Measurements from ENCODE around the gene BEND5. TPM values are rescaled to one million over a fixed set of nuclear protein-coding genes. Genes with fewer than 3 reads are reported as not detected.

The BEND5 gene
- total and polyA plus RNA-seq, 2 of the 8 experiments (the other 6 are each of a cell fraction or from before 2014, with no cell fraction given), result 3.8 to 7.5 TPM

DNA sequence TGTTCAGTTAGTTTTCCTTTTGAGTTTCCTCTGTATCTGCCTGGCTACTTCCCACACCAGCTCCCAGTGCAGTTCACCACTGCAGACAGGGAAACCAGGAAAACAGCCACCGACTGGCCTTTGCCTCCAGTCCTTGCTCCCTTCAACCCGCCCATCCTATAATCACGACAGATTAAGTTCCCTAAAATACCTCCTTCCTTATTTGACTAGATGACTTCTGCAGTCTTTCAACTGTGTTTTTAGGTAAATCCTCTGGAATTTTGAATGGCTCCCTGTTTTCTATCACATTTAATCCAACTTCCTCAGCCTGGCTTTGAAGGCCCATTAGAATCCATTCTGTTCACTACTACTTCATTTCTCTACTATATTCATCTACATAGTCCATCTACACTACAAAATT is 37.6 kb downstream of the BEND5 start:
- H3K4ac ChIP-seq (replicated peaks; ENCODE audit: insufficient read length, low read depth, low read length), result no peak overlapping the region
- no peak for TF ChIP-seq CBX5 (IDR thresholded peaks at IDR 0.05; ENCODE audit: low read depth, low read length)
- no peak for TF ChIP-seq EP300 (IDR thresholded peaks at IDR 0.05; ENCODE audit: borderline replicate concordance in 1 of 2, low read depth in 2 of 2, low read length in 2 of 2)
- no peak for TF ChIP-seq BACH1 (IDR thresholded peaks at IDR 0.05; ENCODE audit: low read length)
- TF ChIP-seq GTF2F1 (IDR thresholded peaks at IDR 0.05; ENCODE audit: borderline replicate concordance, low read depth, low read length), result no peak
- TF ChIP-seq MAFK (IDR thresholded peaks at IDR 0.05; ENCODE audit: low read depth, low read length), result no peak
- TF ChIP-seq, protein P1, sequence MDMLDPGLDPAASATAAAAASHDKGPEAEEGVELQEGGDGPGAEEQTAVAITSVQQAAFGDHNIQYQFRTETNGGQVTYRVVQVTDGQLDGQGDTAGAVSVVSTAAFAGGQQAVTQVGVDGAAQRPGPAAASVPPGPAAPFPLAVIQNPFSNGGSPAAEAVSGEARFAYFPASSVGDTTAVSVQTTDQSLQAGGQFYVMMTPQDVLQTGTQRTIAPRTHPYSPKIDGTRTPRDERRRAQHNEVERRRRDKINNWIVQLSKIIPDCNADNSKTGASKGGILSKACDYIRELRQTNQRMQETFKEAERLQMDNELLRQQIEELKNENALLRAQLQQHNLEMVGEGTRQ (IDR thresholded peaks at IDR 0.05; ENCODE audit: low read length), result no peak
- no peak for TF ChIP-seq ASH2L (IDR thresholded peaks at IDR 0.05; ENCODE audit: low read length)
- TF ChIP-seq CREB1 (IDR thresholded peaks at IDR 0.05), result no peak
- TF ChIP-seq, protein P2, sequence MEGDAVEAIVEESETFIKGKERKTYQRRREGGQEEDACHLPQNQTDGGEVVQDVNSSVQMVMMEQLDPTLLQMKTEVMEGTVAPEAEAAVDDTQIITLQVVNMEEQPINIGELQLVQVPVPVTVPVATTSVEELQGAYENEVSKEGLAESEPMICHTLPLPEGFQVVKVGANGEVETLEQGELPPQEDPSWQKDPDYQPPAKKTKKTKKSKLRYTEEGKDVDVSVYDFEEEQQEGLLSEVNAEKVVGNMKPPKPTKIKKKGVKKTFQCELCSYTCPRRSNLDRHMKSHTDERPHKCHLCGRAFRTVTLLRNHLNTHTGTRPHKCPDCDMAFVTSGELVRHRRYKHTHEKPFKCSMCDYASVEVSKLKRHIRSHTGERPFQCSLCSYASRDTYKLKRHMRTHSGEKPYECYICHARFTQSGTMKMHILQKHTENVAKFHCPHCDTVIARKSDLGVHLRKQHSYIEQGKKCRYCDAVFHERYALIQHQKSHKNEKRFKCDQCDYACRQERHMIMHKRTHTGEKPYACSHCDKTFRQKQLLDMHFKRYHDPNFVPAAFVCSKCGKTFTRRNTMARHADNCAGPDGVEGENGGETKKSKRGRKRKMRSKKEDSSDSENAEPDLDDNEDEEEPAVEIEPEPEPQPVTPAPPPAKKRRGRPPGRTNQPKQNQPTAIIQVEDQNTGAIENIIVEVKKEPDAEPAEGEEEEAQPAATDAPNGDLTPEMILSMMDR (IDR thresholded peaks at IDR 0.05; ENCODE audit: control extremely low read depth in 1 of 3, insufficient read depth in 1 of 3, low read depth in 1 of 3, low read length in 3 of 3), result no peak
- no peak for TF ChIP-seq JUN (IDR thresholded peaks at IDR 0.05; ENCODE audit: low read depth, low read length)
- no peak for TF ChIP-seq SRF (IDR thresholded peaks at IDR 0.05; ENCODE audit: low read depth, low read length)

More for the DNA sequence above, 37.6 kb downstream of the BEND5 start:
- H3K4me2 ChIP-seq (ENCODE audit: insufficient read depth in 1 of 2, low read depth in 2 of 2, low read length in 2 of 2), result no peak overlapping the region
- H3K23me2 ChIP-seq (ENCODE audit: low read depth, low read length), result no peaks in the 10 kb centered on the region
- no peak overlapping the region for H2AK5ac ChIP-seq (ENCODE audit: low read depth, low read length)
- no peak overlapping the region for H2BK12ac ChIP-seq (ENCODE audit: low read depth, low read length)
- ChIA-PET CTCF (ENCODE audit: partially characterized antibody) (interaction anchor here (1.1 to 1.5 kb wide), 3 partner anchors 14 to 167 kb away, joined by 3 to 7 read pairs (median 5); no protein-coding TSS in a partner anchor), POLR2A (ENCODE audit: partially characterized antibody) (no interaction called here)
- H3K56ac ChIP-seq (replicated peaks; ENCODE audit: insufficient read length, low read depth, low read length), result no peak overlapping the region
- H2BK120ac ChIP-seq (replicated peaks; ENCODE audit: low read depth, low read length), result no peak overlapping the region
- H3K36me3 ChIP-seq (ENCODE audit: control insufficient read depth in 2 of 4, insufficient read depth in 4 of 4, low read length in 3 of 4), result peaks cover 0 to 10% (median 4%) of the 10 kb centered on the region in 4 experiments; a peak in 4 of 8 replicates
- H3K27ac ChIP-seq (ENCODE audit: low read depth, low read length), result no peak overlapping the region
- H2AFZ ChIP-seq (ENCODE audit: low read length), result no peak overlapping the region
- H2BK15ac ChIP-seq (ENCODE audit: low read length), result no peak overlapping the region
- H3K18ac ChIP-seq (ENCODE audit: extremely low read depth, low read length), result no peak overlapping the region
- no peak overlapping the region for H3K9ac ChIP-seq (replicated peaks in 1 of 4; ENCODE audit: extremely low read depth in 1 of 4, low read depth in 3 of 4, low read length in 3 of 4)
- H3K27me3 ChIP-seq (replicated peaks in 1 of 4; ENCODE audit: control insufficient read depth in 3 of 4, extremely low read depth in 1 of 4, insufficient read depth in 3 of 4, low read length in 3 of 4), result no peaks in the 10 kb centered on the region
- H3K79me1 ChIP-seq (ENCODE audit: low read depth, low read length), result no peaks in the 10 kb centered on the region
- no peak overlapping the region for H2BK5ac ChIP-seq (ENCODE audit: low read depth, low read length)
- H3K4me1 ChIP-seq (replicated peaks in 1 of 4; ENCODE audit: control insufficient read depth in 3 of 4, insufficient read depth in 4 of 4, low read length in 3 of 4), result peaks cover 0 to 2% (median under 1%) of the 10 kb centered on the region in 4 experiments; a peak in 2 of 7 replicates
- no peak overlapping the region for H2BK20ac ChIP-seq (ENCODE audit: low read length)
- no peaks in the 10 kb centered on the region for H4K20me1 ChIP-seq (replicated peaks in 1 of 2; ENCODE audit: control insufficient read depth in 1 of 2, insufficient read depth in 2 of 2, low read length in 2 of 2)
- no peak overlapping the region for H3K4me3 ChIP-seq (ENCODE audit: extremely low read depth in 1 of 4, insufficient read depth in 2 of 4, low read depth in 3 of 4, low read length in 4 of 4)
- WGBS, 2 experiments (ENCODE audit: extremely low coverage in 1 of 2, insufficient coverage in 1 of 2, insufficient read length in 1 of 2, insufficient replicate concordance in 2 of 2, low coverage in 1 of 2, low lambda C conversion rate in 2 of 2, missing lambda C conversion rate in 1 of 2), result 83% methylated on average over 3 of the region's 3 CpGs; no CpG with 5 or more reads in 1 of the 2 experiments
- H3K14ac ChIP-seq (ENCODE audit: insufficient read length), result no peak overlapping the region
- no peak overlapping the region for H4K5ac ChIP-seq (ENCODE audit: insufficient read length, low read depth, low read length)
- H3K23ac ChIP-seq (ENCODE audit: insufficient read length), result no peak overlapping the region
- H4K8ac ChIP-seq (ENCODE audit: extremely low read depth, insufficient read depth, low read length), result no peak overlapping the region
- FAIRE-seq (no peak), DNase-seq (ENCODE audit: low read depth in 1 of 2, low spot score in 2 of 2) (no peak)
- no peaks in the 10 kb centered on the region for H3K9me3 ChIP-seq (ENCODE audit: insufficient read depth in 2 of 2, low read depth in 1 of 2, low read length in 1 of 2)
- H3K79me2 ChIP-seq (ENCODE audit: control insufficient read depth in 1 of 2, insufficient read depth in 2 of 2, low read length in 2 of 2), result no peaks in the 10 kb centered on the region
- H4K91ac ChIP-seq (replicated peaks; ENCODE audit: insufficient read length, low read length), result no peak overlapping the region

Data from H1 (cell line).